Measurements from ENCODE around the gene INPP5B. TPM values are rescaled to one million over a fixed set of nuclear protein-coding genes. Genes with fewer than 3 reads are reported as not detected.

The INPP5B gene
- total and polyA plus RNA-seq, 10 of the 15 experiments (the other 5 are each of a cell fraction or from before 2014, with no cell fraction given): 10.9 to 54.4 (median 26.9) TPM

DNA sequence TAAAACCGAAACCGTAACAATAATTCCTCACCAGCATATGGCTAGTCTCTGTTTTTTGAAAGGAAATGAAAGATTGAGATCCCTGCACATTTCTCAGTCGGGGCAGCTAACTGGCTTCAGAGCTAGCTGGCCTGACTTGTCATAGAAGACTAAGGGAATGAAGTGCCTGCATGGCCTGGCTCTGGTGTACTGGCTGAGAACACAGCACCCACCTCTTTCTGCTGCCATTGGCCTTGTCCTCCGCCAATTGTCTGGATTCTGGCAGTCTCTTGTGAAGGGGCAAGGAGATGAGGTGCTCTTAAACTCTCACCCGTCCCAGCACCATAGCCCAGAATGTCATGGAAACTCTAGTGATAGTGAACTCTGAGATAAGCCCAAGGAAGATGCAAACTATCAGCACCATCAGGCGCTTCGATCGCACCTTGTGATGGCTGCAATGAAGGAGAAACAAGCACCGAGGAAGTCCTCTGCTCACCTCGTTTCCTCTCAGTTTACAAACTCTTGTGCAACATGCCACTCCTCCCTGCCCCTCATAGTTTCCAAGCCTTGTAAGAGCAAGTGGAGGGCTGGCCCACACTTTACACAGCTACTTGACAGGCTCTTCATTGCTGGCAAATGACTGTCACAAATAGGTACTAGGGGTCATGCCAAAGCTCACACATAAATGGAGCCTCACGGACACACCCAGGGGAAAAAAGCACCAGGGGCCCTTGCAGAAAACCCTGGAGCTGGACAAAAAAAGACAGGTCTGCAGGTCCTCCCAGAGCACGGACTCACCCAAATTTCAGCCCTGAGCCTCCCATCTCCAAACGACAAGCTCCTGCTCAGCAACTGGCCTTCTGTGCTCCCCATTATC, 16.4 kb downstream of the INPP5B start (continued):
- TF ChIP-seq, protein P1, sequence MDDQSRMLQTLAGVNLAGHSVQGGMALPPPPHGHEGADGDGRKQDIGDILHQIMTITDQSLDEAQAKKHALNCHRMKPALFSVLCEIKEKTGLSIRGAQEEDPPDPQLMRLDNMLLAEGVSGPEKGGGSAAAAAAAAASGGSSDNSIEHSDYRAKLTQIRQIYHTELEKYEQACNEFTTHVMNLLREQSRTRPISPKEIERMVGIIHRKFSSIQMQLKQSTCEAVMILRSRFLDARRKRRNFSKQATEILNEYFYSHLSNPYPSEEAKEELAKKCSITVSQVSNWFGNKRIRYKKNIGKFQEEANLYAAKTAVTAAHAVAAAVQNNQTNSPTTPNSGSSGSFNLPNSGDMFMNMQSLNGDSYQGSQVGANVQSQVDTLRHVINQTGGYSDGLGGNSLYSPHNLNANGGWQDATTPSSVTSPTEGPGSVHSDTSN (IDR thresholded peaks at IDR 0.05; ENCODE audit: insufficient replicate concordance, low read depth, low read length): peak; percentile 7
- TF ChIP-seq, protein P2, sequence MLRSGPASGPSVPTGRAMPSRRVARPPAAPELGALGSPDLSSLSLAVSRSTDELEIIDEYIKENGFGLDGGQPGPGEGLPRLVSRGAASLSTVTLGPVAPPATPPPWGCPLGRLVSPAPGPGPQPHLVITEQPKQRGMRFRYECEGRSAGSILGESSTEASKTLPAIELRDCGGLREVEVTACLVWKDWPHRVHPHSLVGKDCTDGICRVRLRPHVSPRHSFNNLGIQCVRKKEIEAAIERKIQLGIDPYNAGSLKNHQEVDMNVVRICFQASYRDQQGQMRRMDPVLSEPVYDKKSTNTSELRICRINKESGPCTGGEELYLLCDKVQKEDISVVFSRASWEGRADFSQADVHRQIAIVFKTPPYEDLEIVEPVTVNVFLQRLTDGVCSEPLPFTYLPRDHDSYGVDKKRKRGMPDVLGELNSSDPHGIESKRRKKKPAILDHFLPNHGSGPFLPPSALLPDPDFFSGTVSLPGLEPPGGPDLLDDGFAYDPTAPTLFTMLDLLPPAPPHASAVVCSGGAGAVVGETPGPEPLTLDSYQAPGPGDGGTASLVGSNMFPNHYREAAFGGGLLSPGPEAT (IDR thresholded peaks at IDR 0.05; ENCODE audit: low read depth): no peak
- 0 out of 2 replicates have a peak, but pooled peaks have one; percentile 62 for TF ChIP-seq WRNIP1 (IDR thresholded peaks at IDR 0.05; ENCODE audit: borderline replicate concordance, low read depth, low read length)

- Histone ChIP-seq H3K36me3 (ENCODE audit: control insufficient read depth in 2 of 2, insufficient read depth in 2 of 2, low read length in 1 of 2) (no peaks in the 10 kb centered on the region; a peak in 2 of 4 replicates), H3K4me1 (ENCODE audit: control insufficient read depth, insufficient read depth, low read length) (peaks cover 32% of the 10 kb centered on the region), H3K79me2 (ENCODE audit: control insufficient read depth, insufficient read depth, low read length) (peaks cover 88% of the 10 kb centered on the region), H4K20me1 (ENCODE audit: control insufficient read depth, insufficient read depth) (no peaks in the 10 kb centered on the region), H3K27ac (ENCODE audit: control insufficient read depth, insufficient read depth) (peak overlapping the region; percentile 79), H3K4me3 (peak overlapping the region; percentile 52), H3K9me3 (replicated peaks; ENCODE audit: control insufficient read depth, insufficient read depth, low read length) (no peaks in the 10 kb centered on the region; the same call in 2 of the 3 replicates), H3K27me3 (replicated peaks in 1 of 2; ENCODE audit: control insufficient read depth in 2 of 2, insufficient read depth in 2 of 2, low read length in 1 of 2) (no peaks in the 10 kb centered on the region), H3K9ac (ENCODE audit: control insufficient read depth, insufficient read depth, low read length) (peak overlapping the region; percentile 63), H2AFZ (ENCODE audit: control insufficient read depth, low read depth, low read length) (no peak overlapping the region), H3K4me2 (ENCODE audit: control insufficient read depth, insufficient read depth) (peak overlapping the region; percentile 72)
- ChIA-PET SMC1A (ENCODE audit: uncharacterized antibody, unreplicated experiment) (interaction anchor here (1.0 to 3.8 kb wide), 12 partner anchors 8 to 108 kb away, joined by 3 to 25 read pairs (median 6); partner anchors contain the start of gene INPP5B), POLR2A (interaction anchor here (0.7 to 3.7 kb wide), 10 partner anchors 8 to 102 kb away, joined by 3 to 23 read pairs (median 4); no protein-coding TSS in a partner anchor), RAD21 (ENCODE audit: unreplicated experiment) (interaction anchor here (1.0 to 4.1 kb wide), 10 partner anchors 13 to 146 kb away, joined by 3 to 30 read pairs (median 4); partner anchors contain the start of genes INPP5B and SF3A3), CTCF (interaction anchor here (0.9 to 1.8 kb wide), 9 partner anchors 10 to 118 kb away, joined by 3 to 6 read pairs (median 3); partner anchors contain the start of genes C1orf122, MTF1, SF3A3 and YRDC)
- no TSS peak for BruUV-seq (replicated peaks)
- peak; percentile 63 for ATAC-seq
- intact Hi-C loops (cut with micrococcal nuclease; ENCODE audit: unreplicated experiment): no loop called here
- DNase-seq (ENCODE audit: low read depth, low spot score): peak; percentile 73
- peak; percentile 47 for FAIRE-seq
- WGBS (ENCODE audit: insufficient coverage, insufficient replicate concordance, low lambda C conversion rate, missing lambda C conversion rate): under 1% methylated on average over 13 of the region's 13 CpGs
- in situ Hi-C loops (cut with MboI): no loop called here
- TF ChIP-seq NR2F1 (conservative IDR thresholded peaks at IDR 0.05): peak; percentile 84
- TF ChIP-seq ZNF384 (IDR thresholded peaks at IDR 0.05; ENCODE audit: borderline replicate concordance, low read depth, low read length): peak; percentile 27; the same call in 1 of the 2 replicates
- peak; percentile 30; the same call in 1 of the 2 replicates for TF ChIP-seq IKZF1 (conservative IDR thresholded peaks at IDR 0.05)
- 0 out of 4 replicates have a peak, but pooled peaks of 1 of the 2 experiments have one; percentile 21 for TF ChIP-seq BHLHE40 (IDR thresholded peaks at IDR 0.05; ENCODE audit: borderline replicate concordance in 1 of 2, low read depth in 2 of 2, low read length in 1 of 2)
- no peak for TF ChIP-seq POLR2AphosphoS2 (IDR thresholded peaks at IDR 0.05; ENCODE audit: low read depth, low read length)
- TF ChIP-seq MEF2B (IDR thresholded peaks at IDR 0.05; ENCODE audit: partially characterized antibody, poor library complexity, severe bottlenecking): peak; percentile 73
- TF ChIP-seq HSF1 (IDR thresholded peaks at IDR 0.05; ENCODE audit: low read depth, low read length): no peak
- TF ChIP-seq NBN (IDR thresholded peaks at IDR 0.05): peak; percentile 26
- peak; percentile 44; the same call in 1 of the 2 replicates for TF ChIP-seq DPF2 (IDR thresholded peaks at IDR 0.05)
Measured at GRCh38 chr1:37926038-37926924, 20.6 kb downstream of the INPP5B start.
